ENCODE measurements around the gene MED13L.

GRCh38 chr12:116236148-116236731 lies 41.3 kb downstream of the MED13L start:
- TF ChIP-seq POLR2A (IDR thresholded peaks at IDR 0.05) (no peak), CTCF (IDR thresholded peaks at IDR 0.05) (peak; percentile 56 to 82 (median 76))
